ENCODE results near the gene RGS6.

DNA sequence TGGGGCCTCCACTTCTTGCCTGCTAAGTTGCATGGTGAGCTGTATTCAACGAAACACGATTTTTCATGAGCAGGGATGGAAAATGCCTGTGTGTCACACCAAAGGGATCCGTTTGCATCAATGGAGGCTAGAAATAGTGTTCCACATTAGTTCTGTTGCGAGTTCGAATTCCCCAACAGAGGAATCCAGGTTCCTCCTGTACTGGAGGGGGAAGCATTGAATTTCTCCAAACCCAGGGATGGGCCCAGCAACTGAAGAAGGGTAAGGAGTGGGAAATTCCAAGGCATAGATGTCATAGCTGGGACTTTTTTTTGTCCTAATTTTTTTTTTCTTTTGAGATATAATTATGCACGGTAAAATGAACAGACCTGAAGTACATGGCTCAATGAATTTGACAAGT, 625.4 kb downstream of the RGS6 start:
- TF ChIP-seq, protein P1, sequence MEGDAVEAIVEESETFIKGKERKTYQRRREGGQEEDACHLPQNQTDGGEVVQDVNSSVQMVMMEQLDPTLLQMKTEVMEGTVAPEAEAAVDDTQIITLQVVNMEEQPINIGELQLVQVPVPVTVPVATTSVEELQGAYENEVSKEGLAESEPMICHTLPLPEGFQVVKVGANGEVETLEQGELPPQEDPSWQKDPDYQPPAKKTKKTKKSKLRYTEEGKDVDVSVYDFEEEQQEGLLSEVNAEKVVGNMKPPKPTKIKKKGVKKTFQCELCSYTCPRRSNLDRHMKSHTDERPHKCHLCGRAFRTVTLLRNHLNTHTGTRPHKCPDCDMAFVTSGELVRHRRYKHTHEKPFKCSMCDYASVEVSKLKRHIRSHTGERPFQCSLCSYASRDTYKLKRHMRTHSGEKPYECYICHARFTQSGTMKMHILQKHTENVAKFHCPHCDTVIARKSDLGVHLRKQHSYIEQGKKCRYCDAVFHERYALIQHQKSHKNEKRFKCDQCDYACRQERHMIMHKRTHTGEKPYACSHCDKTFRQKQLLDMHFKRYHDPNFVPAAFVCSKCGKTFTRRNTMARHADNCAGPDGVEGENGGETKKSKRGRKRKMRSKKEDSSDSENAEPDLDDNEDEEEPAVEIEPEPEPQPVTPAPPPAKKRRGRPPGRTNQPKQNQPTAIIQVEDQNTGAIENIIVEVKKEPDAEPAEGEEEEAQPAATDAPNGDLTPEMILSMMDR (IDR thresholded peaks at IDR 0.05; ENCODE audit: low read depth, low read length, poor library complexity, severe bottlenecking): no peak
- no peak for TF ChIP-seq EZH2phosphoT487 (IDR thresholded peaks at IDR 0.05; ENCODE audit: borderline replicate concordance, low read length)

Data from DOHH2 (cell line).